ENCODE results near the gene RERE. TPM values are rescaled to one million over a fixed set of nuclear protein-coding genes. Genes with fewer than 3 reads are reported as not detected.
"Not testable (repeated sequence)": the region's sequence is repeated elsewhere in the genome, so short reads cannot be mapped to it uniquely, and the experiment has no call there.

Gene RERE
- total RNA-seq, 1 donor from 2014 or later: 124 TPM

DNA sequence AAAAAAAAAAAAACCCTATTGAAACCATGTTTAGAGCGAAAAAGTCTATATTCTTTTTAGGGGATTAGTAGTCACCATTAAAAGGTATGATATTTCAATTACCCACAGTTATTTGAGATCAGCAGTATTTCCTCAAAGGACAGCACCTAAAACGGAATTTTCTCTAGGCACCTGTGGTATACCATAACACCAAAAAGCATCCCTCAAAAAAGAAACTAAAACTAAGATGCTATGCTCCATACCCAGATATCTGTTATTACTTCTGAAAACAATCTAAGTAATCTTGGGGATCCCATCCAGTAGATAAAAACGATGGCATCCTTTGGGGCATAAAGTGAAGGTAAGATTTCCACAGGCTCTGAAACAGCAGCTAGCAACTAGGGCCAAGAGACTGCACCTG, 89.0 kb downstream of the RERE start:
- peaks cover 17% of the 10 kb centered on the region for H3K36me3 Mint-ChIP-seq (ENCODE audit: low read depth, unreplicated experiment)
- Histone ChIP-seq H3K9ac (ENCODE audit: low read length) (no peak overlapping the region), H2AFZ (ENCODE audit: low read depth, low read length) (no peak overlapping the region), H3K36me3 (ENCODE audit: insufficient read depth, low read length) (no peaks in the 10 kb centered on the region), H3K4me3 (ENCODE audit: insufficient read depth, low read depth, low read length) (no peak overlapping the region), H3K27me3 (ENCODE audit: insufficient read depth, low read length) (no peaks in the 10 kb centered on the region), H3K4me1 (ENCODE audit: insufficient read depth, low read length) (no peaks in the 10 kb centered on the region), H4K20me1 (ENCODE audit: insufficient read depth, low read length) (peaks cover 12% of the 10 kb centered on the region), H3K9me3 (ENCODE audit: insufficient read depth, low read depth, low read length) (no peaks in the 10 kb centered on the region), H3K4me2 (ENCODE audit: low read length) (no peak overlapping the region), H3K79me2 (ENCODE audit: insufficient read depth, low read length) (no peaks in the 10 kb centered on the region), H3K27ac (ENCODE audit: low read depth, low read length) (no peak overlapping the region)
- peaks cover 7% of the 10 kb centered on the region for H3K9me3 Mint-ChIP-seq (ENCODE audit: unreplicated experiment)
- H3K4me1 Mint-ChIP-seq (ENCODE audit: low read depth, unreplicated experiment): no peaks in the 10 kb centered on the region
- H3K4me3 Mint-ChIP-seq (ENCODE audit: unreplicated experiment): no peak overlapping the region
- no peak for TF ChIP-seq EZH2 (IDR thresholded peaks at IDR 0.05; ENCODE audit: insufficient read depth, low read length)
- TF ChIP-seq, protein P1, sequence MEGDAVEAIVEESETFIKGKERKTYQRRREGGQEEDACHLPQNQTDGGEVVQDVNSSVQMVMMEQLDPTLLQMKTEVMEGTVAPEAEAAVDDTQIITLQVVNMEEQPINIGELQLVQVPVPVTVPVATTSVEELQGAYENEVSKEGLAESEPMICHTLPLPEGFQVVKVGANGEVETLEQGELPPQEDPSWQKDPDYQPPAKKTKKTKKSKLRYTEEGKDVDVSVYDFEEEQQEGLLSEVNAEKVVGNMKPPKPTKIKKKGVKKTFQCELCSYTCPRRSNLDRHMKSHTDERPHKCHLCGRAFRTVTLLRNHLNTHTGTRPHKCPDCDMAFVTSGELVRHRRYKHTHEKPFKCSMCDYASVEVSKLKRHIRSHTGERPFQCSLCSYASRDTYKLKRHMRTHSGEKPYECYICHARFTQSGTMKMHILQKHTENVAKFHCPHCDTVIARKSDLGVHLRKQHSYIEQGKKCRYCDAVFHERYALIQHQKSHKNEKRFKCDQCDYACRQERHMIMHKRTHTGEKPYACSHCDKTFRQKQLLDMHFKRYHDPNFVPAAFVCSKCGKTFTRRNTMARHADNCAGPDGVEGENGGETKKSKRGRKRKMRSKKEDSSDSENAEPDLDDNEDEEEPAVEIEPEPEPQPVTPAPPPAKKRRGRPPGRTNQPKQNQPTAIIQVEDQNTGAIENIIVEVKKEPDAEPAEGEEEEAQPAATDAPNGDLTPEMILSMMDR (IDR thresholded peaks at IDR 0.05; ENCODE audit: insufficient read depth, low read depth, low read length): no peak
- no peak overlapping the region for H3K27ac Mint-ChIP-seq (ENCODE audit: unreplicated experiment)
- no peaks in the 10 kb centered on the region for H3K27me3 Mint-ChIP-seq (ENCODE audit: low read depth, unreplicated experiment)
- no peak for FAIRE-seq
- DNase-seq (ENCODE audit: low read depth): no peak

DNA sequence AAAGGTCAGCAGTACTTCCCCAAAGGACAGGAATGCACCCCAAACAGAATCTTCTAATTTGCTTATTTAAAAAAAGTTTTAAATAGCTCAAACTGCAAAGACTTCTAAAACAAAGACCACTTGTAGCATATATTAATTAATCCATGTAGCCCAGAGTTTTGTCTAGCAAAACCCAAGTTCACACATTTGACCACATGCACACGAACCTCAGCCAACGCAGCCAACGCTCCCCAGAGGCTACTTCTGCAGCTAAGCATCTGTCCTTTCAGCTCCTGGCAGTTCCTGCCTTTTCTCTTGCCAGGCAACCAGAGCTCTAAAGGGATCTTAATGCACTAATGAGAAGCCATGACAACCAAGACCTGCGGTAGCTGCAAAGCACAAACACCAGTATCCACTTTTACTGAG, 89.6 kb downstream of the RERE start:
- H3K4me1 Mint-ChIP-seq (ENCODE audit: low read depth, unreplicated experiment): peaks cover 3% of the 10 kb centered on the region
- H4K20me1 ChIP-seq (ENCODE audit: insufficient read depth, low read length): peaks cover 15% of the 10 kb centered on the region
- H3K36me3 Mint-ChIP-seq (ENCODE audit: low read depth, unreplicated experiment): peaks cover 17% of the 10 kb centered on the region

DNA sequence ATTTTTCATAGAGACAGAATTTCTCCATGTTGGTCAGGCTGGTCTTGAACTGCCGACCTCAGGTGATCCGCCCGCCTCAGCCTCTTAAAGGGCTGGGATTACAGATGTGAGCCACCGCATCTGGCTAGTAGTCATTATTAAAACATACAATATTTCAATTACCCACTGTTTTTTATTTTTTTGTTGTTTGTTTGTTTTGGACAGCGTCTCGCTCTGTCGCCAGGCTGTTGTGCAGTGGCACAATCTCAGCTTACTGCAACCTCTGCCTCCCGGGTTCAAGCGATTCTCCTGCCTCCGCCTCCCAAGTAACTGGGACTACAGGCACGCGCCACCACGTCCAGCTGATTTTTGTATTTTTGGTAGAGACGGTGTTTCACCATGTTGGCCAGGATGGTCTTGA, 90.1 kb downstream of the RERE start:
- not testable (repeated sequence) for H3K4me3 ChIP-seq (ENCODE audit: insufficient read depth, low read depth, low read length); H3K9me3 ChIP-seq (ENCODE audit: insufficient read depth, low read depth, low read length); H3K4me1 ChIP-seq (ENCODE audit: insufficient read depth, low read length); H3K9me3 Mint-ChIP-seq (ENCODE audit: unreplicated experiment); H3K4me1 Mint-ChIP-seq (ENCODE audit: low read depth, unreplicated experiment); H2AFZ ChIP-seq (ENCODE audit: low read depth, low read length); H3K36me3 ChIP-seq (ENCODE audit: insufficient read depth, low read length); H3K4me3 Mint-ChIP-seq (ENCODE audit: unreplicated experiment); H3K27ac Mint-ChIP-seq (ENCODE audit: unreplicated experiment); FAIRE-seq; H3K27me3 ChIP-seq (ENCODE audit: insufficient read depth, low read length); H3K27me3 Mint-ChIP-seq (ENCODE audit: low read depth, unreplicated experiment); H3K27ac ChIP-seq (ENCODE audit: low read depth, low read length); H3K79me2 ChIP-seq (ENCODE audit: insufficient read depth, low read length); DNase-seq (ENCODE audit: low read depth); H3K9ac ChIP-seq (ENCODE audit: low read length); H3K4me2 ChIP-seq (ENCODE audit: low read length)
- peaks cover 18% of the 10 kb centered on the region for H4K20me1 ChIP-seq (ENCODE audit: insufficient read depth, low read length)
- H3K36me3 Mint-ChIP-seq (ENCODE audit: low read depth, unreplicated experiment): peaks cover 17% of the 10 kb centered on the region

More for the DNA sequence above, 89.6 kb downstream of the RERE start:
- no peaks in the 10 kb centered on the region for H3K27me3 ChIP-seq (ENCODE audit: insufficient read depth, low read length)
- Mint-ChIP-seq H3K4me3 (ENCODE audit: unreplicated experiment) (no peak overlapping the region), H3K27me3 (ENCODE audit: low read depth, unreplicated experiment) (no peaks in the 10 kb centered on the region), H3K27ac (ENCODE audit: unreplicated experiment) (no peak overlapping the region), H3K9me3 (ENCODE audit: unreplicated experiment) (peaks cover 7% of the 10 kb centered on the region)
- no peaks in the 10 kb centered on the region for H3K4me1 ChIP-seq (ENCODE audit: insufficient read depth, low read length)
- no peak overlapping the region for H3K27ac ChIP-seq (ENCODE audit: low read depth, low read length)
- no peak overlapping the region for H2AFZ ChIP-seq (ENCODE audit: low read depth, low read length)
- H3K4me2 ChIP-seq (ENCODE audit: low read length): no peak overlapping the region
- no peaks in the 10 kb centered on the region for H3K9me3 ChIP-seq (ENCODE audit: insufficient read depth, low read depth, low read length)
- FAIRE-seq (no peak), DNase-seq (ENCODE audit: low read depth) (no peak)
- H3K36me3 ChIP-seq (ENCODE audit: insufficient read depth, low read length): no peaks in the 10 kb centered on the region
- TF ChIP-seq, protein P1 (IDR thresholded peaks at IDR 0.05; ENCODE audit: insufficient read depth, low read depth, low read length): no peak
- TF ChIP-seq EZH2 (IDR thresholded peaks at IDR 0.05; ENCODE audit: insufficient read depth, low read length): no peak
- no peak overlapping the region for H3K4me3 ChIP-seq (ENCODE audit: insufficient read depth, low read depth, low read length)
- no peaks in the 10 kb centered on the region for H3K79me2 ChIP-seq (ENCODE audit: insufficient read depth, low read length)
- no peak overlapping the region for H3K9ac ChIP-seq (ENCODE audit: low read length)

DNA sequence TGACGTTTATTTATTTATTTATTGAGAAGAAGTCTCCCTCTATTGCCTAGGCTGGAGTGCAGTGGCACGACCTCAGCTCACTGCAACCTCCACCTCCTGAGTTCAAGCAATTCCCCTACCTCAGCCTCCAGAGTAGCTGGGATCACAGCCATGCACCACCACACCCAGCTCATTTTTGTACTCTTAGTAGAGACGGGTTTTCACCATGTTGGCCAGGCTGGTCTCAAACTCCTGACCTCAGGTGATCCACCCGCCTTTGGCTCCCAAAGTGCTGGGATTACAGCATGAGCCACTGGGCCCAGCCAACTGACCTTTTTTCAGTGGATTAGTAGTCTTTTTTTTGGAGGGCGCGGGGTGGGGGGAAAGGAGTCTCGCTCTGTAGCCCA, 90.6 kb downstream of the RERE start:
- not testable (repeated sequence) for H3K4me3 ChIP-seq (ENCODE audit: insufficient read depth, low read depth, low read length); H3K4me3 Mint-ChIP-seq (ENCODE audit: unreplicated experiment); H3K27ac Mint-ChIP-seq (ENCODE audit: unreplicated experiment); H3K27ac ChIP-seq (ENCODE audit: low read depth, low read length); FAIRE-seq; H3K9me3 Mint-ChIP-seq (ENCODE audit: unreplicated experiment); H3K27me3 ChIP-seq (ENCODE audit: insufficient read depth, low read length); H3K36me3 ChIP-seq (ENCODE audit: insufficient read depth, low read length); H3K9ac ChIP-seq (ENCODE audit: low read length); H3K79me2 ChIP-seq (ENCODE audit: insufficient read depth, low read length); H3K4me2 ChIP-seq (ENCODE audit: low read length); H3K27me3 Mint-ChIP-seq (ENCODE audit: low read depth, unreplicated experiment); DNase-seq (ENCODE audit: low read depth); H3K9me3 ChIP-seq (ENCODE audit: insufficient read depth, low read depth, low read length); H2AFZ ChIP-seq (ENCODE audit: low read depth, low read length); H3K4me1 ChIP-seq (ENCODE audit: insufficient read depth, low read length)
- Mint-ChIP-seq H3K36me3 (ENCODE audit: low read depth, unreplicated experiment) (peaks cover 14% of the 10 kb centered on the region), H3K4me1 (ENCODE audit: low read depth, unreplicated experiment) (peaks cover 11% of the 10 kb centered on the region)
- H4K20me1 ChIP-seq (ENCODE audit: insufficient read depth, low read length): peaks cover 22% of the 10 kb centered on the region
